ENCODE data around the gene STAM.

- TF ChIP-seq EZH2phosphoT487 (IDR thresholded peaks at IDR 0.05; ENCODE audit: borderline replicate concordance, low read depth) (no peak), CTCF (IDR thresholded peaks at IDR 0.05) (no peak), FOSL2 (IDR thresholded peaks at IDR 0.05; ENCODE audit: borderline replicate concordance, low read depth) (no peak), REST (IDR thresholded peaks at IDR 0.05; ENCODE audit: low read depth, low read length) (no peak), JUND (IDR thresholded peaks at IDR 0.05) (no peak), SIN3A (IDR thresholded peaks at IDR 0.05; ENCODE audit: borderline replicate concordance, low read depth, low read length) (no peak)
These were observed 39.6 kb downstream of the STAM start for GRCh38 chr10:17683541-17683940.

Measured in SK-N-SH (cell line).